ENCODE results near the gene S1PR3.
"Not testable (repeated sequence)": the region's sequence is repeated elsewhere in the genome, so short reads cannot be mapped to it uniquely, and the experiment has no call there.

S1PR3 gene

GRCh38 chr9:88991066-88992034, at the start of gene S1PR3:
Gene S1PR3, plus strand, starts transcription at chr9:88991468. Its CDS starts 9,733 bp downstream, at chr9:89001201.
- peak in 14 of 56 donors; percentile 5 to 50 (median 17) for DNase-seq

GRCh38 chr9:88941586-88941985, 49.7 kb upstream of the S1PR3 start:
- not testable (repeated sequence) for DNase-seq

- no peak for DNase-seq
Observed at GRCh38 chr9:88942411-88942810, 48.9 kb upstream of the S1PR3 start.

GRCh38 chr9:88945636-88946333, 45.5 kb upstream of the S1PR3 start:
- DNase-seq = no peak

- no peak for DNase-seq
Observed at GRCh38 chr9:88947581-88948573, 43.4 kb upstream of the S1PR3 start.

GRCh38 chr9:88949425-88949824, 41.8 kb upstream of the S1PR3 start:
- peak in 8 of 56 donors; percentile 2 to 53 (median 15) for DNase-seq

- DNase-seq = no peak
Observed at GRCh38 chr9:88949961-88950340, 41.3 kb upstream of the S1PR3 start.

GRCh38 chr9:88950341-88951154, 40.7 kb upstream of the S1PR3 start:
- DNase-seq = no peak

GRCh38 chr9:88951155-88951542, 40.1 kb upstream of the S1PR3 start:
- DNase-seq = no peak

GRCh38 chr9:88952086-88952615, 39.1 kb upstream of the S1PR3 start:
- DNase-seq = peak in 13 of 56 donors; percentile 2 to 53 (median 17)

GRCh38 chr9:88952976-88953375, 38.3 kb upstream of the S1PR3 start:
- DNase-seq = no peak

GRCh38 chr9:88953381-88954029, 37.8 kb upstream of the S1PR3 start:
- peak in 30 of 56 donors; percentile 2 to 69 (median 38) for DNase-seq

GRCh38 chr9:88954066-88954465, 37.2 kb upstream of the S1PR3 start:
- no peak for DNase-seq

- DNase-seq = no peak
Observed at GRCh38 chr9:88957526-88957925, 33.7 kb upstream of the S1PR3 start.

- no peak for DNase-seq
Observed at GRCh38 chr9:88959727-88960469, 31.4 kb upstream of the S1PR3 start.

- DNase-seq = no peak
Observed at GRCh38 chr9:88960632-88961031, 30.6 kb upstream of the S1PR3 start.

- DNase-seq = no peak
Observed at GRCh38 chr9:88965473-88965872, 25.8 kb upstream of the S1PR3 start.

- DNase-seq = no peak
Observed at GRCh38 chr9:88966894-88967676, 24.2 kb upstream of the S1PR3 start.
